ENCODE measurements around the gene KRT27.
A peak's percentile ranks its signal among the peaks of the same experiment; 100 is the strongest.

The KRT27 gene

DNA sequence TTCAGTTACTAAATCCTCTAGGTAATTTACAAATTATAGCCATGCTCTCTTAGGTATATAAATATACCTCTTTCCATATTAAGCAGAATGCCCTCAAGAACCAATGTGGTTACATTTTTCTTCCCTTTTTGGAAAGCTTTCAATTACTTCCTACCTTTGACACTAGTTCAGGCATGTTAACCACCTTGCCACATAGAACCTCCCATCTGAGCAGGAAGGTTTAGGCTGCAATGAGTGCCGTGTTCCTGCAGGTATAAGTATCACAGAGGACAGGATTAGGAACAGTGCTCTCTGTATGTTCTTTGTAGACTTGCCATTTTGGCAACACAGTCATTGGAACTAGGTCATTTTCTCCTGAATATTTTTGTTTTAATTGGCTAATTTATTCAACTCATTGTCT lies 47.3 kb downstream of the KRT27 start:
- ATAC-seq (ENCODE audit: low read depth) (peak; percentile 71), DNase-seq (ENCODE audit: low spot score) (no peak)
- no peak overlapping the region for H3K27ac ChIP-seq (ENCODE audit: poor library complexity, severe bottlenecking)
- peaks cover 2% of the 10 kb centered on the region for H3K9me3 ChIP-seq (ENCODE audit: severe bottlenecking)
- TF ChIP-seq, protein P1, sequence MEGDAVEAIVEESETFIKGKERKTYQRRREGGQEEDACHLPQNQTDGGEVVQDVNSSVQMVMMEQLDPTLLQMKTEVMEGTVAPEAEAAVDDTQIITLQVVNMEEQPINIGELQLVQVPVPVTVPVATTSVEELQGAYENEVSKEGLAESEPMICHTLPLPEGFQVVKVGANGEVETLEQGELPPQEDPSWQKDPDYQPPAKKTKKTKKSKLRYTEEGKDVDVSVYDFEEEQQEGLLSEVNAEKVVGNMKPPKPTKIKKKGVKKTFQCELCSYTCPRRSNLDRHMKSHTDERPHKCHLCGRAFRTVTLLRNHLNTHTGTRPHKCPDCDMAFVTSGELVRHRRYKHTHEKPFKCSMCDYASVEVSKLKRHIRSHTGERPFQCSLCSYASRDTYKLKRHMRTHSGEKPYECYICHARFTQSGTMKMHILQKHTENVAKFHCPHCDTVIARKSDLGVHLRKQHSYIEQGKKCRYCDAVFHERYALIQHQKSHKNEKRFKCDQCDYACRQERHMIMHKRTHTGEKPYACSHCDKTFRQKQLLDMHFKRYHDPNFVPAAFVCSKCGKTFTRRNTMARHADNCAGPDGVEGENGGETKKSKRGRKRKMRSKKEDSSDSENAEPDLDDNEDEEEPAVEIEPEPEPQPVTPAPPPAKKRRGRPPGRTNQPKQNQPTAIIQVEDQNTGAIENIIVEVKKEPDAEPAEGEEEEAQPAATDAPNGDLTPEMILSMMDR (IDR thresholded peaks at IDR 0.05; ENCODE audit: poor library complexity, severe bottlenecking) = no peak
- H3K27me3 ChIP-seq (ENCODE audit: insufficient read depth, poor library complexity, severe bottlenecking) = peaks cover 10% of the 10 kb centered on the region
- no peaks in the 10 kb centered on the region for H3K36me3 ChIP-seq (ENCODE audit: low read depth)
- peaks cover 4% of the 10 kb centered on the region for H3K4me1 ChIP-seq (ENCODE audit: insufficient read depth, poor library complexity, severe bottlenecking)
- no peak overlapping the region for H3K4me3 ChIP-seq (ENCODE audit: severe bottlenecking)

DNA sequence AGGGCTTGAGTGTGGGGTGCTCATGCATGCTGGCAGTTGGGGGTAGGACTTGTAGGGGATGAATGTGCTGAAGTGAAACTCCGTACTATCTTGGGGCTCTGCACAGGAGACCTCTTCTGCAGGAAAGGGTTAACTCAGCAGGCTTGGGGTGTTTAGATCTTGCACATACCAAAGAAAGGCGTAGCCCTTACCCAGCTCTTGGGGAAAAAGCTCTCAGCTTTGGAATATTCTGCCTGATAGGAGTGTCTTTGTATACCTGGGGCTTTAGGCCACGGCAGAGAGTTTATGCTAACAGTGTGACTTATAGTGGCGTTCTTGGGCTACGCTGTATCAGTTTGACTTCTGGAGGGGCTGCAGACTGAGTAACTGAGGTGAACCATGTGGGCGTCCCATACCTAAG lies 48.3 kb downstream of the KRT27 start:
- Histone ChIP-seq H3K27ac (ENCODE audit: poor library complexity, severe bottlenecking) (no peak overlapping the region), H3K36me3 (ENCODE audit: low read depth) (no peaks in the 10 kb centered on the region), H3K4me3 (ENCODE audit: severe bottlenecking) (no peak overlapping the region), H3K9me3 (ENCODE audit: severe bottlenecking) (peaks cover 2% of the 10 kb centered on the region), H3K27me3 (ENCODE audit: insufficient read depth, poor library complexity, severe bottlenecking) (peaks cover 10% of the 10 kb centered on the region), H3K4me1 (ENCODE audit: insufficient read depth, poor library complexity, severe bottlenecking) (peaks cover 4% of the 10 kb centered on the region)
- DNase-seq (ENCODE audit: low spot score) (no peak), ATAC-seq (ENCODE audit: low read depth) (no peak)
- TF ChIP-seq, protein P1 (IDR thresholded peaks at IDR 0.05; ENCODE audit: poor library complexity, severe bottlenecking) = no peak

DNA sequence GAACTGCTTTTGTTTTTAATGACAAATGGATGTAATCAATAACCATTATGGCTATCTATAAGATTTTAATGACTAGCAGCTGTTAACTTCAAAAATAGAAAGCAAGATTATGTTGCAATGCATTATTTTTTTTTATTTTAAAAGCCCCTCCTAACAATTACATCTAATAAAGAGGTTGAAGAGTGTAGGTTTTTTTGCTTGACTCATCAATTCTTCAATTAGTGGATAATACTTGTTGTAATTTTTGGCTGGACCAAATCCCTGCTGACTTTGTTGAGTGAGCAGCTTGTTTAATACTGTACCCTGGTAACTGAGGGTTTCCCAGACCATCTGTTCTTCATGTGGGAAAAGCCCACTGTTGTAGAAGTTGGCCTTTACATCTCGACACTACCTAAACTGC lies 51.4 kb downstream of the KRT27 start:
- no peak for DNase-seq (ENCODE audit: low spot score)
- ATAC-seq (ENCODE audit: low read depth) = no peak
- Histone ChIP-seq H3K27me3 (ENCODE audit: insufficient read depth, poor library complexity, severe bottlenecking) (peaks cover 8% of the 10 kb centered on the region), H3K36me3 (ENCODE audit: low read depth) (no peaks in the 10 kb centered on the region), H3K4me1 (ENCODE audit: insufficient read depth, poor library complexity, severe bottlenecking) (peaks cover 8% of the 10 kb centered on the region), H3K27ac (ENCODE audit: poor library complexity, severe bottlenecking) (no peak overlapping the region), H3K4me3 (ENCODE audit: severe bottlenecking) (no peak overlapping the region), H3K9me3 (ENCODE audit: severe bottlenecking) (peaks cover 2% of the 10 kb centered on the region)
- TF ChIP-seq, protein P1 (IDR thresholded peaks at IDR 0.05; ENCODE audit: poor library complexity, severe bottlenecking) = no peak

DNA sequence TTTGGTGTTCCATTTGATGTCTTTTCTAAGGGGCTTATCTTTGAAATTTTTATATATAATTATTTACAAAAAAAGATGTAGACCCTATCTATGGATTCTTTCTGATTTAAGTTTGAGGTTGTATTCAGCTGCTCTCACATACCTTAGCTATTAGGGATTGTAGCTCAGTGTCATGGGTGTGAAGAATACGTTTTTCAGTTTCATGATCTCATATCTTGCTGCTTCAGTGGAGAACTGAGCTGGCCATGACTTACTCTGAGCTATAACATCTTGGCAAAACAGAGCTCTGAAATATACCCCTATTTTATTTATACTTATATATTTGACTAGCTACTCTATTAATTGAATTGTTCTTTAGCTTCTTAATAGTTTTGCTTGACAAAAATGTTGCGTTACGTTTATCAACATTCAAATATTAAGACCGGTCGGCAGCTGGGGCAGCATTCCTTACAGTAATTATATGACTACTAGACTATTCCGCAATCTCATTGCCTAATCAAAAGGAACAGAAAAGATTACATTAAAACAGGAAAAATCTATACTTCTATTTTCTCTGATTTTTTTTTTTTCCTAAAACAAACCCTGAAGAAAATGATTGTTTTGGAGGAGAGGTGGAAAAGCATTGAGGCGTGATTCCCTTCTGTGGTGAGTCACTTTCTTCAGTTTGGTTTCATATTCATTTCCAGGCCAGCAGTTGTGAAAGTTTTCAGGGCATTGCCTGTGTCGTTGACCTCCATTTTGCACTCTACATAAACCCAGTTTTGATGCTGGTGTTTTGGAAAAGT lies 54.7 kb downstream of the KRT27 start:
- Histone ChIP-seq H3K4me1 (ENCODE audit: insufficient read depth, poor library complexity, severe bottlenecking) (peaks cover 4% of the 10 kb centered on the region), H3K27ac (ENCODE audit: poor library complexity, severe bottlenecking) (no peak overlapping the region), H3K36me3 (ENCODE audit: low read depth) (no peaks in the 10 kb centered on the region), H3K27me3 (ENCODE audit: insufficient read depth, poor library complexity, severe bottlenecking) (peaks cover 8% of the 10 kb centered on the region), H3K9me3 (ENCODE audit: severe bottlenecking) (no peaks in the 10 kb centered on the region), H3K4me3 (ENCODE audit: severe bottlenecking) (no peak overlapping the region)
- TF ChIP-seq, protein P1 (IDR thresholded peaks at IDR 0.05; ENCODE audit: poor library complexity, severe bottlenecking) = no peak
- no peak for ATAC-seq (ENCODE audit: low read depth)
- no peak for DNase-seq (ENCODE audit: low spot score)

DNA sequence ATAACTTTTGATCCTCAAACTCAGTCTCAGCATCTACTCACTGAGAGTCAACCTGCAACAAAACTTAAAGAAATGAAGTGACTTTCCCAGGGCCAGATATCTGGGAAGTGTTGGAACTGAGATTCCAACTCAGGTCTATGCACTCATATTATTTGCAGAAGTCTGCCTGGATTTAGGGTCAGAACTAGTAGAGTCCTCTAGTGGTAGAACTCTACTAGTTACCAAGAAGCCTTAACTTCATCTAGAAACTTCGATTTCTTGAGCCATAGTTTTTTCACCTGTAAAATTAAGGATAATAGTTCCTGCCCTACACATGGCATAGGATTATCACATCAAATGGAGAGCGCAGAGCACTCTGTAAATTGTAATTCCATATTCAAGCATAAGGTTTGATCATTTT lies 55.4 kb downstream of the KRT27 start:
- peak; percentile 60; the same call in 1 of the 3 replicates for ATAC-seq (ENCODE audit: low read depth)
- Histone ChIP-seq H3K9me3 (ENCODE audit: severe bottlenecking) (no peaks in the 10 kb centered on the region), H3K27me3 (ENCODE audit: insufficient read depth, poor library complexity, severe bottlenecking) (peaks cover 5% of the 10 kb centered on the region), H3K4me1 (ENCODE audit: insufficient read depth, poor library complexity, severe bottlenecking) (peaks cover 4% of the 10 kb centered on the region), H3K27ac (ENCODE audit: poor library complexity, severe bottlenecking) (no peak overlapping the region), H3K36me3 (ENCODE audit: low read depth) (no peaks in the 10 kb centered on the region), H3K4me3 (ENCODE audit: severe bottlenecking) (no peak overlapping the region)
- DNase-seq (ENCODE audit: low spot score) = no peak
- TF ChIP-seq, protein P1 (IDR thresholded peaks at IDR 0.05; ENCODE audit: poor library complexity, severe bottlenecking) = peak; percentile 65
